SK-N-SH treated with all-trans-retinoic acid at 6 μM for 48 hours (cell line): Measurements from ENCODE around the gene NACC1.

ENCODE experiments used
- ARNTL ChIP-seq: fragments of 450-650 bp; formaldehyde crosslinking; IDR thresholded peaks from 2 replicates; pipeline ENCODE4 v1.5.0; 2020; ENCODE audit warnings: low read depth, mild to moderate bottlenecking, moderate library complexity, borderline replicate concordance
- CSDC2 ChIP-seq: fragments of 250-450 bp; sonication (Bioruptor Pico); IDR thresholded peaks from 2 replicates; pipeline ENCODE4 v1.5.0; 2020; ENCODE audit warnings: mild to moderate bottlenecking, moderate library complexity
- ZFP3 ChIP-seq: fragments of 250-450 bp; sonication (Bioruptor Pico); IDR thresholded peaks from 2 replicates; pipeline ENCODE4 v1.5.0; 2020; ENCODE audit warnings: mild to moderate bottlenecking, moderate library complexity
- ZNF565 ChIP-seq: fragments of 450-650 bp; formaldehyde crosslinking; conservative IDR thresholded peaks from 2 replicates; pipeline ENCODE4 v1.5.0; 2020; ENCODE audit warnings: low read depth, mild to moderate bottlenecking, moderate library complexity
- TF ChIP-seq, protein P1 (sequence below): fragments of 250-450 bp; sonication (Bioruptor Pico); IDR thresholded peaks from 2 replicates; pipeline ENCODE4 v1.8.0; 2020; ENCODE audit warnings: mild to moderate bottlenecking, moderate library complexity, borderline replicate concordance

GRCh38 chr19:13122275-13122878 lies 4.3 kb downstream of the NACC1 start:
- TF ChIP-seq CSDC2 (CRISPR knock-in tag) (no peak), ARNTL (CRISPR knock-in tag) (no peak), ZNF565 (CRISPR knock-in tag) (no peak), ZFP3 (CRISPR knock-in tag) (no peak)
- TF ChIP-seq, protein P1, sequence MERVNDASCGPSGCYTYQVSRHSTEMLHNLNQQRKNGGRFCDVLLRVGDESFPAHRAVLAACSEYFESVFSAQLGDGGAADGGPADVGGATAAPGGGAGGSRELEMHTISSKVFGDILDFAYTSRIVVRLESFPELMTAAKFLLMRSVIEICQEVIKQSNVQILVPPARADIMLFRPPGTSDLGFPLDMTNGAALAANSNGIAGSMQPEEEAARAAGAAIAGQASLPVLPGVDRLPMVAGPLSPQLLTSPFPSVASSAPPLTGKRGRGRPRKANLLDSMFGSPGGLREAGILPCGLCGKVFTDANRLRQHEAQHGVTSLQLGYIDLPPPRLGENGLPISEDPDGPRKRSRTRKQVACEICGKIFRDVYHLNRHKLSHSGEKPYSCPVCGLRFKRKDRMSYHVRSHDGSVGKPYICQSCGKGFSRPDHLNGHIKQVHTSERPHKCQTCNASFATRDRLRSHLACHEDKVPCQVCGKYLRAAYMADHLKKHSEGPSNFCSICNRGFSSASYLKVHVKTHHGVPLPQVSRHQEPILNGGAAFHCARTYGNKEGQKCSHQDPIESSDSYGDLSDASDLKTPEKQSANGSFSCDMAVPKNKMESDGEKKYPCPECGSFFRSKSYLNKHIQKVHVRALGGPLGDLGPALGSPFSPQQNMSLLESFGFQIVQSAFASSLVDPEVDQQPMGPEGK (CRISPR knock-in tag) = no peak
